HEK293 (cell line): ENCODE data around the gene BTBD2.

ENCODE experiments used
- CTCF ChIA-PET: fragments of 350-600 bp; formaldehyde crosslinking; extraction: SDS; loops from one replicate; lab custom pipeline; 2021; ENCODE audit warnings: antibody characterized with exemption; lab: Yijun Ruan, JAX
- POLR2A ChIA-PET: fragments of 300-600 bp; formaldehyde crosslinking; extraction: SDS; loops from one replicate; lab custom pipeline; 2020; ENCODE audit warnings: antibody characterized with exemption, inconsistent platforms; lab: Yijun Ruan, JAX
- H3K27ac ChIP-seq: fragments of 200-500 bp; sonication (Bioruptor generic); 2 replicates; pipeline ENCODE4 v1.5.1; 2014; ENCODE audit warnings: low read depth, low read length, control low read depth, inconsistent platforms; ENCODE audit errors: extremely low read depth
- H3K36me3 ChIP-seq, 2 experiments: fragments of 200-500 bp in 1 of 2; sonication (Bioruptor generic) in 1 of 2; 1 replicate in 1 of 2; 2 replicates in 1 of 2; pipeline ENCODE4 v1.5.1; 2014 to 2017; ENCODE audit warnings: inconsistent platforms in 2 of 2, low read length in 2 of 2; ENCODE audit not compliant: control insufficient read depth in 2 of 2, insufficient read depth in 1 of 2
- H3K4me1 ChIP-seq: fragments of 200-500 bp; sonication (Bioruptor generic); 2 replicates; pipeline ENCODE4 v1.5.1; 2014; ENCODE audit warnings: mild to moderate bottlenecking, low read length, inconsistent platforms; ENCODE audit not compliant: control insufficient read depth, insufficient read depth
- H3K4me3 ChIP-seq: 2 replicates; pipeline ENCODE4 v1.5.1; 2011; ENCODE audit warnings: low read depth, mild to moderate bottlenecking, control low read depth, low read length, moderate library complexity
- H3K9me3 ChIP-seq: fragments of 200-500 bp; sonication (Bioruptor generic); 2 replicates; pipeline ENCODE4 v1.5.1; 2014; ENCODE audit warnings: low read depth, low read length, inconsistent platforms; ENCODE audit not compliant: control insufficient read depth, insufficient read depth
- KLF16 ChIP-seq: fragments of 450-650 bp; formaldehyde crosslinking; IDR thresholded peaks from 2 replicates; pipeline ENCODE4 v1.5.1; 2017; ENCODE audit warnings: missing biosample characterization, missing genetic modification characterization
- KLF7 ChIP-seq: fragments of 450-650 bp; formaldehyde crosslinking; IDR thresholded peaks from 2 replicates; pipeline ENCODE4 v1.5.1; 2016; ENCODE audit warnings: missing biosample characterization, missing genetic modification characterization, borderline replicate concordance
- MZF1 ChIP-seq: fragments of 450-650 bp; formaldehyde crosslinking; IDR thresholded peaks from 2 replicates; pipeline ENCODE4 v1.5.1; 2017; ENCODE audit warnings: missing biosample characterization, missing genetic modification characterization, borderline replicate concordance
- PRDM2 ChIP-seq: fragments of 450-650 bp; formaldehyde crosslinking; IDR thresholded peaks from 2 replicates; pipeline ENCODE4 v1.5.1; 2016; ENCODE audit warnings: missing biosample characterization, missing genetic modification characterization, borderline replicate concordance
- SP2 ChIP-seq: fragments of 450-650 bp; formaldehyde crosslinking; IDR thresholded peaks from 2 replicates; pipeline ENCODE4 v1.5.1; 2016; ENCODE audit warnings: missing biosample characterization, missing genetic modification characterization
- WT1 ChIP-seq: fragments of 450-650 bp; formaldehyde crosslinking; IDR thresholded peaks from 2 replicates; pipeline ENCODE4 v1.5.1; 2016; ENCODE audit warnings: missing biosample characterization, missing genetic modification characterization
- ZFP3 ChIP-seq: fragments of 450-650 bp; formaldehyde crosslinking; IDR thresholded peaks from 2 replicates; pipeline ENCODE4 v1.5.1; 2016; ENCODE audit warnings: low read depth, missing biosample characterization, missing genetic modification characterization
- ZNF18 ChIP-seq: fragments of 450-650 bp; formaldehyde crosslinking; IDR thresholded peaks from 2 replicates; pipeline ENCODE4 v1.5.1; 2016; ENCODE audit warnings: missing biosample characterization, missing genetic modification characterization
- ZNF335 ChIP-seq: fragments of 450-650 bp; formaldehyde crosslinking; conservative IDR thresholded peaks from 2 replicates; pipeline ENCODE4 v1.5.1; 2016; ENCODE audit warnings: missing biosample characterization, missing genetic modification characterization
- ZNF423 ChIP-seq: fragments of 450-650 bp; formaldehyde crosslinking; IDR thresholded peaks from 2 replicates; pipeline ENCODE4 v1.5.1; 2016; ENCODE audit warnings: missing biosample characterization, missing genetic modification characterization
- ZNF48 ChIP-seq: fragments of 450-650 bp; formaldehyde crosslinking; IDR thresholded peaks from 2 replicates; pipeline ENCODE4 v1.5.1; 2016; ENCODE audit warnings: missing biosample characterization, missing genetic modification characterization
- ZNF677 ChIP-seq: fragments of 450-650 bp; IDR thresholded peaks from 2 replicates; pipeline ENCODE4 v1.5.0; 2018; ENCODE audit warnings: missing biosample characterization, mild to moderate bottlenecking, missing genetic modification characterization, moderate library complexity
- ZNF777 ChIP-seq: fragments of 450-650 bp; formaldehyde crosslinking; IDR thresholded peaks from 2 replicates; pipeline ENCODE4 v1.5.1; 2017; ENCODE audit warnings: missing biosample characterization, missing genetic modification characterization, borderline replicate concordance
- ZSCAN30 ChIP-seq: fragments of 450-650 bp; IDR thresholded peaks from 2 replicates; pipeline ENCODE4 v1.5.1; 2018; ENCODE audit warnings: missing biosample characterization, mild to moderate bottlenecking, missing genetic modification characterization, moderate library complexity
- ZXDB ChIP-seq: fragments of 450-650 bp; formaldehyde crosslinking; IDR thresholded peaks from 2 replicates; pipeline ENCODE4 v1.5.1; 2016; ENCODE audit warnings: missing biosample characterization, missing genetic modification characterization
- TF ChIP-seq, protein P1 (sequence below): fragments of 450-650 bp; formaldehyde crosslinking; IDR thresholded peaks from 2 replicates; pipeline ENCODE4 v1.5.1; 2016; ENCODE audit warnings: missing biosample characterization, missing genetic modification characterization
- TF ChIP-seq, protein P2 (sequence below): fragments of 450-650 bp; formaldehyde crosslinking; IDR thresholded peaks from 2 replicates; pipeline ENCODE4 v1.5.1; 2016; ENCODE audit warnings: missing biosample characterization, missing genetic modification characterization
- TF ChIP-seq, protein P3 (sequence below): fragments of 450-650 bp; formaldehyde crosslinking; IDR thresholded peaks from 2 replicates; pipeline ENCODE4 v1.5.1; 2016; ENCODE audit warnings: missing biosample characterization, missing genetic modification characterization, borderline replicate concordance

Gene BTBD2

GRCh38 chr19:1942078-1942933 lies 73.2 kb downstream of the BTBD2 start:
- ChIA-PET POLR2A (interaction anchor here (0.6 to 0.7 kb wide), 5 partner anchors 45 to 374 kb away, joined by 3 to 7 read pairs (median 4); no protein-coding TSS in a partner anchor), CTCF (interaction anchor here (0.7 to 1.3 kb wide), 3 partner anchors 12 to 1488 kb away, joined by 3 to 5 read pairs (median 3); no protein-coding TSS in a partner anchor)
- H3K27ac ChIP-seq, result peak overlapping the region; percentile 90
- peak overlapping the region; percentile 91 for H3K4me3 ChIP-seq
- H3K36me3 ChIP-seq, result peaks cover 0 to 4% of the 10 kb centered on the region in 2 experiments; a peak in 2 of 3 replicates
- no peaks in the 10 kb centered on the region for H3K9me3 ChIP-seq
- H3K4me1 ChIP-seq, result peaks cover 3% of the 10 kb centered on the region
- TF ChIP-seq ZFP3 (tag by site-specific recombination) (no peak), ZNF18 (tag by site-specific recombination) (no peak), KLF7 (tag by site-specific recombination) (no peak), ZNF48 (tag by site-specific recombination) (no peak), WT1 (tag by site-specific recombination) (no peak), MZF1 (tag by site-specific recombination) (peak; percentile 98), ZXDB (tag by site-specific recombination) (no peak; the same call in none of the 2 replicates), PRDM2 (tag by site-specific recombination) (no peak), SP2 (peak; percentile 65), ZNF335 (peak; percentile 92), ZNF777 (tag by site-specific recombination) (no peak), KLF16 (tag by site-specific recombination) (peak; percentile 48; the same call in 1 of the 2 replicates), ZSCAN30 (peak; percentile 55; the same call in 1 of the 2 replicates), ZNF423 (tag by site-specific recombination) (no peak; the same call in 1 of the 2 replicates), ZNF677 (no peak)
- TF ChIP-seq, protein P1, sequence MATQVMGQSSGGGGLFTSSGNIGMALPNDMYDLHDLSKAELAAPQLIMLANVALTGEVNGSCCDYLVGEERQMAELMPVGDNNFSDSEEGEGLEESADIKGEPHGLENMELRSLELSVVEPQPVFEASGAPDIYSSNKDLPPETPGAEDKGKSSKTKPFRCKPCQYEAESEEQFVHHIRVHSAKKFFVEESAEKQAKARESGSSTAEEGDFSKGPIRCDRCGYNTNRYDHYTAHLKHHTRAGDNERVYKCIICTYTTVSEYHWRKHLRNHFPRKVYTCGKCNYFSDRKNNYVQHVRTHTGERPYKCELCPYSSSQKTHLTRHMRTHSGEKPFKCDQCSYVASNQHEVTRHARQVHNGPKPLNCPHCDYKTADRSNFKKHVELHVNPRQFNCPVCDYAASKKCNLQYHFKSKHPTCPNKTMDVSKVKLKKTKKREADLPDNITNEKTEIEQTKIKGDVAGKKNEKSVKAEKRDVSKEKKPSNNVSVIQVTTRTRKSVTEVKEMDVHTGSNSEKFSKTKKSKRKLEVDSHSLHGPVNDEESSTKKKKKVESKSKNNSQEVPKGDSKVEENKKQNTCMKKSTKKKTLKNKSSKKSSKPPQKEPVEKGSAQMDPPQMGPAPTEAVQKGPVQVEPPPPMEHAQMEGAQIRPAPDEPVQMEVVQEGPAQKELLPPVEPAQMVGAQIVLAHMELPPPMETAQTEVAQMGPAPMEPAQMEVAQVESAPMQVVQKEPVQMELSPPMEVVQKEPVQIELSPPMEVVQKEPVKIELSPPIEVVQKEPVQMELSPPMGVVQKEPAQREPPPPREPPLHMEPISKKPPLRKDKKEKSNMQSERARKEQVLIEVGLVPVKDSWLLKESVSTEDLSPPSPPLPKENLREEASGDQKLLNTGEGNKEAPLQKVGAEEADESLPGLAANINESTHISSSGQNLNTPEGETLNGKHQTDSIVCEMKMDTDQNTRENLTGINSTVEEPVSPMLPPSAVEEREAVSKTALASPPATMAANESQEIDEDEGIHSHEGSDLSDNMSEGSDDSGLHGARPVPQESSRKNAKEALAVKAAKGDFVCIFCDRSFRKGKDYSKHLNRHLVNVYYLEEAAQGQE (tag by site-specific recombination), result no peak
- TF ChIP-seq, protein P2, sequence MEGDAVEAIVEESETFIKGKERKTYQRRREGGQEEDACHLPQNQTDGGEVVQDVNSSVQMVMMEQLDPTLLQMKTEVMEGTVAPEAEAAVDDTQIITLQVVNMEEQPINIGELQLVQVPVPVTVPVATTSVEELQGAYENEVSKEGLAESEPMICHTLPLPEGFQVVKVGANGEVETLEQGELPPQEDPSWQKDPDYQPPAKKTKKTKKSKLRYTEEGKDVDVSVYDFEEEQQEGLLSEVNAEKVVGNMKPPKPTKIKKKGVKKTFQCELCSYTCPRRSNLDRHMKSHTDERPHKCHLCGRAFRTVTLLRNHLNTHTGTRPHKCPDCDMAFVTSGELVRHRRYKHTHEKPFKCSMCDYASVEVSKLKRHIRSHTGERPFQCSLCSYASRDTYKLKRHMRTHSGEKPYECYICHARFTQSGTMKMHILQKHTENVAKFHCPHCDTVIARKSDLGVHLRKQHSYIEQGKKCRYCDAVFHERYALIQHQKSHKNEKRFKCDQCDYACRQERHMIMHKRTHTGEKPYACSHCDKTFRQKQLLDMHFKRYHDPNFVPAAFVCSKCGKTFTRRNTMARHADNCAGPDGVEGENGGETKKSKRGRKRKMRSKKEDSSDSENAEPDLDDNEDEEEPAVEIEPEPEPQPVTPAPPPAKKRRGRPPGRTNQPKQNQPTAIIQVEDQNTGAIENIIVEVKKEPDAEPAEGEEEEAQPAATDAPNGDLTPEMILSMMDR (tag by site-specific recombination), result peak; percentile 36; the same call in 1 of the 2 replicates
- TF ChIP-seq, protein P3, sequence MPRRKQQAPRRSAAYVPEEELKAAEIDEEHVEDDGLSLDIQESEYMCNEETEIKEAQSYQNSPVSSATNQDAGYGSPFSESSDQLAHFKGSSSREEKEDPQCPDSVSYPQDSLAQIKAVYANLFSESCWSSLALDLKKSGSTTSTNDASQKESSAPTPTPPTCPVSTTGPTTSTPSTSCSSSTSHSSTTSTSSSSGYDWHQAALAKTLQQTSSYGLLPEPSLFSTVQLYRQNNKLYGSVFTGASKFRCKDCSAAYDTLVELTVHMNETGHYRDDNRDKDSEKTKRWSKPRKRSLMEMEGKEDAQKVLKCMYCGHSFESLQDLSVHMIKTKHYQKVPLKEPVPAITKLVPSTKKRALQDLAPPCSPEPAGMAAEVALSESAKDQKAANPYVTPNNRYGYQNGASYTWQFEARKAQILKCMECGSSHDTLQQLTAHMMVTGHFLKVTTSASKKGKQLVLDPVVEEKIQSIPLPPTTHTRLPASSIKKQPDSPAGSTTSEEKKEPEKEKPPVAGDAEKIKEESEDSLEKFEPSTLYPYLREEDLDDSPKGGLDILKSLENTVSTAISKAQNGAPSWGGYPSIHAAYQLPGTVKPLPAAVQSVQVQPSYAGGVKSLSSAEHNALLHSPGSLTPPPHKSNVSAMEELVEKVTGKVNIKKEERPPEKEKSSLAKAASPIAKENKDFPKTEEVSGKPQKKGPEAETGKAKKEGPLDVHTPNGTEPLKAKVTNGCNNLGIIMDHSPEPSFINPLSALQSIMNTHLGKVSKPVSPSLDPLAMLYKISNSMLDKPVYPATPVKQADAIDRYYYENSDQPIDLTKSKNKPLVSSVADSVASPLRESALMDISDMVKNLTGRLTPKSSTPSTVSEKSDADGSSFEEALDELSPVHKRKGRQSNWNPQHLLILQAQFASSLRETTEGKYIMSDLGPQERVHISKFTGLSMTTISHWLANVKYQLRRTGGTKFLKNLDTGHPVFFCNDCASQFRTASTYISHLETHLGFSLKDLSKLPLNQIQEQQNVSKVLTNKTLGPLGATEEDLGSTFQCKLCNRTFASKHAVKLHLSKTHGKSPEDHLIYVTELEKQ (tag by site-specific recombination), result no peak
